Measurements from ENCODE around the gene RSPH9.

GRCh38 chr6:43671011-43671800 is 26.4 kb downstream of the RSPH9 start:
- TF ChIP-seq CTCF (IDR thresholded peaks at IDR 0.05; ENCODE audit: insufficient read depth, low read depth, low read length) (no peak), EZH2 (IDR thresholded peaks at IDR 0.05; ENCODE audit: insufficient read depth, low read length) (no peak)
